GM23338 (cell line): ENCODE measurements around the gene UBALD1. TPM values are rescaled to one million over a fixed set of nuclear protein-coding genes. Genes with fewer than 3 reads are reported as not detected.

Experiments
- ATAC-seq: fragments of 200-7000 bp; cut with Tn5 transposase; 3 replicates; pipeline ENCODE4 v1.9.1; 2020
- DNase-seq: peaks from one replicate; pipeline ENCODE4 v3.0.0-alpha.2; 2015; ENCODE audit warnings: low spot score
- H2AFZ ChIP-seq: fragments of 200-600 bp; sonication (generic); 2 replicates; pipeline ENCODE4 v1.8.0; 2016; ENCODE audit warnings: antibody characterized with exemption, mild to moderate bottlenecking, moderate library complexity
- H3F3A ChIP-seq: fragments of 200-600 bp; sonication (generic); replicated peaks from 2 replicates; pipeline ENCODE4 v1.8.0; 2017; ENCODE audit warnings: antibody characterized with exemption, mixed run types, low read depth
- H3K27ac ChIP-seq: fragments of 200-600 bp; sonication (generic); 2 replicates; pipeline ENCODE4 v1.6.1; 2016; ENCODE audit warnings: low read depth
- H3K27me3 ChIP-seq: fragments of 200-600 bp; sonication (generic); 2 replicates; pipeline ENCODE4 v1.8.0; 2016; ENCODE audit warnings: mild to moderate bottlenecking, mixed run types, moderate library complexity; ENCODE audit not compliant: insufficient read depth
- H3K36me3 ChIP-seq: fragments of 200-600 bp; sonication (generic); 2 replicates; pipeline ENCODE4 v1.8.0; 2016; ENCODE audit warnings: mild to moderate bottlenecking; ENCODE audit not compliant: insufficient read depth
- H3K4me1 ChIP-seq: fragments of 200-600 bp; sonication (generic); 2 replicates; pipeline ENCODE4 v1.8.0; 2016; ENCODE audit warnings: mild to moderate bottlenecking, moderate library complexity; ENCODE audit not compliant: insufficient read depth
- H3K4me2 ChIP-seq: fragments of 200-600 bp; sonication (generic); 2 replicates; pipeline ENCODE4 v1.7.1; 2017; ENCODE audit warnings: mixed run types
- H3K4me3 ChIP-seq: fragments of 200-600 bp; sonication (generic); 2 replicates; pipeline ENCODE4 v1.6.1; 2016; ENCODE audit warnings: mixed run types
- H3K79me2 ChIP-seq: fragments of 200-600 bp; sonication (generic); replicated peaks from 2 replicates; pipeline ENCODE4 v1.8.0; 2017; ENCODE audit warnings: mild to moderate bottlenecking; ENCODE audit not compliant: insufficient read depth
- H3K9me2 ChIP-seq: fragments of 200-600 bp; sonication (generic); 2 replicates; pipeline ENCODE4 v1.8.0; 2017; ENCODE audit not compliant: insufficient read depth
- H4K20me1 ChIP-seq: fragments of 200-600 bp; sonication (generic); replicated peaks from 2 replicates; pipeline ENCODE4 v1.8.0; 2017; ENCODE audit warnings: mild to moderate bottlenecking; ENCODE audit not compliant: insufficient read depth
- H3K27ac Mint-ChIP-seq: 2 replicates; pipeline ENCODE4 v1.8.0; 2020; ENCODE audit warnings: inconsistent platforms, mild to moderate bottlenecking, moderate library complexity, mixed read lengths
- H3K27me3 Mint-ChIP-seq: 3 replicates; pipeline ENCODE4 v1.8.0; 2022; ENCODE audit warnings: low read depth, mild to moderate bottlenecking, moderate library complexity, mixed read lengths, inconsistent platforms; ENCODE audit not compliant: insufficient read depth, poor library complexity
- H3K36me3 Mint-ChIP-seq: 3 replicates; pipeline ENCODE4 v1.8.0; 2021; ENCODE audit warnings: low read depth, mild to moderate bottlenecking, inconsistent platforms, moderate library complexity, mixed read lengths
- H3K4me1 Mint-ChIP-seq: 3 replicates; pipeline ENCODE4 v1.8.0; 2020; ENCODE audit warnings: mild to moderate bottlenecking, inconsistent platforms, mixed read lengths
- H3K4me3 Mint-ChIP-seq: 3 replicates; pipeline ENCODE4 v1.8.0; 2021; ENCODE audit warnings: moderate library complexity, mild to moderate bottlenecking, inconsistent platforms, mixed read lengths
- H3K9me3 Mint-ChIP-seq: 3 replicates; pipeline ENCODE4 v1.8.0; 2020; ENCODE audit warnings: moderate library complexity, mild to moderate bottlenecking, inconsistent platforms, mixed read lengths
- EZH2 ChIP-seq: fragments of 200-600 bp; sonication (generic); IDR thresholded peaks from one replicate; pipeline ENCODE4 v1.8.0; 2017; ENCODE audit warnings: antibody characterized with exemption, mild to moderate bottlenecking, low read depth; ENCODE audit not compliant: unreplicated experiment
- EZH2phosphoT487 ChIP-seq: fragments of 200-600 bp; sonication (generic); IDR thresholded peaks from one replicate; pipeline ENCODE4 v1.8.1; 2018; ENCODE audit warnings: antibody characterized with exemption; ENCODE audit not compliant: unreplicated experiment
- NANOG ChIP-seq: IDR thresholded peaks from 2 replicates; pipeline ENCODE4 v1.6.1; 2016; ENCODE audit warnings: antibody characterized with exemption, borderline replicate concordance
- POLR2AphosphoS5 ChIP-seq: IDR thresholded peaks from 2 replicates; pipeline ENCODE4 v1.6.1; 2016; ENCODE audit warnings: antibody characterized with exemption, low read depth
- polyA plus RNA-seq: library from polyadenylated mRNA; unstranded; fragments of >200 nt; fragmentation: Nextera tagmentation; extraction: Ambion mirVana; gene quantifications from 2 replicates; pipeline ENCODE4 v1.2.1, GENCODE V29; 2016
- total RNA-seq: library from RNA; depleted of rRNA; stranded (reverse); fragments of >200 nt; shearing (Covaris generic); gene quantifications from 2 replicates; pipeline ENCODE4 v1.2.3, GENCODE V29; 2014
- TF ChIP-seq, protein P1 (sequence below): IDR thresholded peaks from one replicate; pipeline ENCODE4 v1.6.1; 2018; ENCODE audit warnings: antibody characterized with exemption; ENCODE audit not compliant: unreplicated experiment
- TF ChIP-seq, protein P2 (sequence below): fragments of 250-450 bp; sonication (Bioruptor Pico); IDR thresholded peaks from 2 replicates; pipeline ENCODE4 v1.5.0; 2020; ENCODE audit warnings: mild to moderate bottlenecking, moderate library complexity
- TF ChIP-seq, protein P3 (sequence below): IDR thresholded peaks from 2 replicates; pipeline ENCODE4 v1.6.1; 2016; ENCODE audit warnings: antibody characterized with exemption
- TF ChIP-seq, protein P4 (sequence below), 2 experiments: fragments of 200-600 bp in 1 of 2; sonication (generic) in 1 of 2; conservative IDR thresholded peaks; 2 replicates each; pipeline versions ENCODE4 v1.5.1 to v1.6.1; 2016 to 2017; ENCODE audit warnings: antibody characterized with exemption in 2 of 2, low read depth in 2 of 2, mild to moderate bottlenecking in 2 of 2, moderate library complexity in 1 of 2

Gene UBALD1
- total and polyA plus RNA-seq, 2 experiments from 2014 or later = 20.7 to 32.8 TPM

DNA sequence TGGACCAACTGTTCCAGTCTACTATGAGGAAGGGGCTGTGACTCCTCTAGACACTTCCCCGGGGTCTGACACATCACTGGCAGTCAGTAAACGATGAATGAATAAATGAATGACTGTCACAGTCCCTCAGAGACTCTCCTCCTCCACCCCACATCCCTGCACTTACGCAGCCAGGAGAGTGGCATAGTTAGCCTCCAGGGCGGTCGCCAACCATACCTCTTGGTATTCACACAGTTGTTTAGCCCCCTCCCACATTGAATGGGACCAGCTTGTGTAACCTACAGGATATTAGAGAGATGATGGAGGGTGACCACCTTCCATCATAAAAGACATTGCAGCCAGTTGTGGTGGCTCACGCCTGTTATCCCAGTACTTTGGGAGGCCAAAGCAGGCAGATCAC lies 25.7 kb downstream of the UBALD1 start (continued):
- TF ChIP-seq, protein P1, sequence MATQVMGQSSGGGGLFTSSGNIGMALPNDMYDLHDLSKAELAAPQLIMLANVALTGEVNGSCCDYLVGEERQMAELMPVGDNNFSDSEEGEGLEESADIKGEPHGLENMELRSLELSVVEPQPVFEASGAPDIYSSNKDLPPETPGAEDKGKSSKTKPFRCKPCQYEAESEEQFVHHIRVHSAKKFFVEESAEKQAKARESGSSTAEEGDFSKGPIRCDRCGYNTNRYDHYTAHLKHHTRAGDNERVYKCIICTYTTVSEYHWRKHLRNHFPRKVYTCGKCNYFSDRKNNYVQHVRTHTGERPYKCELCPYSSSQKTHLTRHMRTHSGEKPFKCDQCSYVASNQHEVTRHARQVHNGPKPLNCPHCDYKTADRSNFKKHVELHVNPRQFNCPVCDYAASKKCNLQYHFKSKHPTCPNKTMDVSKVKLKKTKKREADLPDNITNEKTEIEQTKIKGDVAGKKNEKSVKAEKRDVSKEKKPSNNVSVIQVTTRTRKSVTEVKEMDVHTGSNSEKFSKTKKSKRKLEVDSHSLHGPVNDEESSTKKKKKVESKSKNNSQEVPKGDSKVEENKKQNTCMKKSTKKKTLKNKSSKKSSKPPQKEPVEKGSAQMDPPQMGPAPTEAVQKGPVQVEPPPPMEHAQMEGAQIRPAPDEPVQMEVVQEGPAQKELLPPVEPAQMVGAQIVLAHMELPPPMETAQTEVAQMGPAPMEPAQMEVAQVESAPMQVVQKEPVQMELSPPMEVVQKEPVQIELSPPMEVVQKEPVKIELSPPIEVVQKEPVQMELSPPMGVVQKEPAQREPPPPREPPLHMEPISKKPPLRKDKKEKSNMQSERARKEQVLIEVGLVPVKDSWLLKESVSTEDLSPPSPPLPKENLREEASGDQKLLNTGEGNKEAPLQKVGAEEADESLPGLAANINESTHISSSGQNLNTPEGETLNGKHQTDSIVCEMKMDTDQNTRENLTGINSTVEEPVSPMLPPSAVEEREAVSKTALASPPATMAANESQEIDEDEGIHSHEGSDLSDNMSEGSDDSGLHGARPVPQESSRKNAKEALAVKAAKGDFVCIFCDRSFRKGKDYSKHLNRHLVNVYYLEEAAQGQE = no peak

DNA sequence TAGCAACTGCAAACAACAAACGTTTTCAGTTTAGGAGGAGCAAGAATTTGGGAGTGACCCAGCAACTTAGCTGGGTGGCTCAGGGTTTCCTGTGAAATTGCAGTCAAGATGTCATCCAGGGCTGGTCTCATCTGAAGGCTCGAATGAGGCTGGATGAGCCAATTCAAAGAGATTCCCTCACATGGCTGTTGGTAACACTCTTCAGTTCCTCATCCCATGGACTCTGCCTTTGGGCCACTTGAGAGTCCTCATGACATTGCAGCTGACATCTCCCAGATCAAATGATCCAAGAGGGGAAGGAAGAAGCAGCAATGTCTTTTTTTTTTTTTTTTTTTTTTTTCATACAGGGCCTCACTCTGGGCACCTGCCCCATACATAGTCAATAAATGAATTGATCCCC lies 26.3 kb downstream of the UBALD1 start:
- no peaks in the 10 kb centered on the region; the same call in 1 of the 2 replicates for H3F3A ChIP-seq
- H2AFZ ChIP-seq = no peak overlapping the region
- no peaks in the 10 kb centered on the region for H3K36me3 ChIP-seq
- H3K9me2 ChIP-seq = no peaks in the 10 kb centered on the region
- peaks cover 6% of the 10 kb centered on the region for H3K4me1 ChIP-seq
- H3K27me3 Mint-ChIP-seq = no peaks in the 10 kb centered on the region
- ATAC-seq (no peak), DNase-seq (no peak)
- H3K9me3 Mint-ChIP-seq = peaks cover 17% of the 10 kb centered on the region
- H3K79me2 ChIP-seq = no peaks in the 10 kb centered on the region
- no peaks in the 10 kb centered on the region for H3K27me3 ChIP-seq
- H4K20me1 ChIP-seq = no peaks in the 10 kb centered on the region
- H3K4me2 ChIP-seq = no peak overlapping the region
- H3K27ac Mint-ChIP-seq = no peak overlapping the region
- H3K4me3 Mint-ChIP-seq = no peak overlapping the region
- H3K27ac ChIP-seq = no peak overlapping the region
- peaks cover 12% of the 10 kb centered on the region for H3K36me3 Mint-ChIP-seq
- H3K4me1 Mint-ChIP-seq = peaks cover 15% of the 10 kb centered on the region
- H3K4me3 ChIP-seq = no peak overlapping the region
- TF ChIP-seq EZH2phosphoT487 (no peak), EZH2 (no peak), NANOG (no peak), POLR2AphosphoS5 (no peak)
- TF ChIP-seq, protein P2, sequence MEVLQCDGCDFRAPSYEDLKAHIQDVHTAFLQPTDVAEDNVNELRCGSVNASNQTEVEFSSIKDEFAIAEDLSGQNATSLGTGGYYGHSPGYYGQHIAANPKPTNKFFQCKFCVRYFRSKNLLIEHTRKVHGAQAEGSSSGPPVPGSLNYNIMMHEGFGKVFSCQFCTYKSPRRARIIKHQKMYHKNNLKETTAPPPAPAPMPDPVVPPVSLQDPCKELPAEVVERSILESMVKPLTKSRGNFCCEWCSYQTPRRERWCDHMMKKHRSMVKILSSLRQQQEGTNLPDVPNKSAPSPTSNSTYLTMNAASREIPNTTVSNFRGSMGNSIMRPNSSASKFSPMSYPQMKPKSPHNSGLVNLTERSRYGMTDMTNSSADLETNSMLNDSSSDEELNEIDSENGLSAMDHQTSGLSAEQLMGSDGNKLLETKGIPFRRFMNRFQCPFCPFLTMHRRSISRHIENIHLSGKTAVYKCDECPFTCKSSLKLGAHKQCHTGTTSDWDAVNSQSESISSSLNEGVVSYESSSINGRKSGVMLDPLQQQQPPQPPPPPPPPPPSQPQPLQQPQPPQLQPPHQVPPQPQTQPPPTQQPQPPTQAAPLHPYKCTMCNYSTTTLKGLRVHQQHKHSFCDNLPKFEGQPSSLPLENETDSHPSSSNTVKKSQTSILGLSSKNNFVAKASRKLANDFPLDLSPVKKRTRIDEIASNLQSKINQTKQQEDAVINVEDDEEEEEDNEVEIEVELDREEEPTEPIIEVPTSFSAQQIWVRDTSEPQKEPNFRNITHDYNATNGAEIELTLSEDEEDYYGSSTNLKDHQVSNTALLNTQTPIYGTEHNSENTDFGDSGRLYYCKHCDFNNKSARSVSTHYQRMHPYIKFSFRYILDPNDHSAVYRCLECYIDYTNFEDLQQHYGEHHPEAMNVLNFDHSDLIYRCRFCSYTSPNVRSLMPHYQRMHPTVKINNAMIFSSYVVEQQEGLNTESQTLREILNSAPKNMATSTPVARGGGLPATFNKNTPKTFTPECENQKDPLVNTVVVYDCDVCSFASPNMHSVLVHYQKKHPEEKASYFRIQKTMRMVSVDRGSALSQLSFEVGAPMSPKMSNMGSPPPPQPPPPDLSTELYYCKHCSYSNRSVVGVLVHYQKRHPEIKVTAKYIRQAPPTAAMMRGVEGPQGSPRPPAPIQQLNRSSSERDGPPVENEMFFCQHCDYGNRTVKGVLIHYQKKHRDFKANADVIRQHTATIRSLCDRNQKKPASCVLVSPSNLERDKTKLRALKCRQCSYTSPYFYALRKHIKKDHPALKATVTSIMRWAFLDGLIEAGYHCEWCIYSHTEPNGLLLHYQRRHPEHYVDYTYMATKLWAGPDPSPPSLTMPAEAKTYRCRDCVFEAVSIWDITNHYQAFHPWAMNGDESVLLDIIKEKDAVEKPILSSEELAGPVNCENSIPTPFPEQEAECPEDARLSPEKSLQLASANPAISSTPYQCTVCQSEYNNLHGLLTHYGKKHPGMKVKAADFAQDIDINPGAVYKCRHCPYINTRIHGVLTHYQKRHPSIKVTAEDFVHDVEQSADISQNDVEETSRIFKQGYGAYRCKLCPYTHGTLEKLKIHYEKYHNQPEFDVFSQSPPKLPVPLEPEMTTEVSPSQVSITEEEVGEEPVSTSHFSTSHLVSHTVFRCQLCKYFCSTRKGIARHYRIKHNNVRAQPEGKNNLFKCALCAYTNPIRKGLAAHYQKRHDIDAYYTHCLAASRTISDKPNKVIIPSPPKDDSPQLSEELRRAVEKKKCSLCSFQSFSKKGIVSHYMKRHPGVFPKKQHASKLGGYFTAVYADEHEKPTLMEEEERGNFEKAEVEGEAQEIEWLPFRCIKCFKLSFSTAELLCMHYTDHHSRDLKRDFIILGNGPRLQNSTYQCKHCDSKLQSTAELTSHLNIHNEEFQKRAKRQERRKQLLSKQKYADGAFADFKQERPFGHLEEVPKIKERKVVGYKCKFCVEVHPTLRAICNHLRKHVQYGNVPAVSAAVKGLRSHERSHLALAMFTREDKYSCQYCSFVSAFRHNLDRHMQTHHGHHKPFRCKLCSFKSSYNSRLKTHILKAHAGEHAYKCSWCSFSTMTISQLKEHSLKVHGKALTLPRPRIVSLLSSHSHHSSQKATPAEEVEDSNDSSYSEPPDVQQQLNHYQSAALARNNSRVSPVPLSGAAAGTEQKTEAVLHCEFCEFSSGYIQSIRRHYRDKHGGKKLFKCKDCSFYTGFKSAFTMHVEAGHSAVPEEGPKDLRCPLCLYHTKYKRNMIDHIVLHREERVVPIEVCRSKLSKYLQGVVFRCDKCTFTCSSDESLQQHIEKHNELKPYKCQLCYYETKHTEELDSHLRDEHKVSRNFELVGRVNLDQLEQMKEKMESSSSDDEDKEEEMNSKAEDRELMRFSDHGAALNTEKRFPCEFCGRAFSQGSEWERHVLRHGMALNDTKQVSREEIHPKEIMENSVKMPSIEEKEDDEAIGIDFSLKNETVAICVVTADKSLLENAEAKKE (CRISPR knock-in tag) = no peak
- TF ChIP-seq, protein P3, sequence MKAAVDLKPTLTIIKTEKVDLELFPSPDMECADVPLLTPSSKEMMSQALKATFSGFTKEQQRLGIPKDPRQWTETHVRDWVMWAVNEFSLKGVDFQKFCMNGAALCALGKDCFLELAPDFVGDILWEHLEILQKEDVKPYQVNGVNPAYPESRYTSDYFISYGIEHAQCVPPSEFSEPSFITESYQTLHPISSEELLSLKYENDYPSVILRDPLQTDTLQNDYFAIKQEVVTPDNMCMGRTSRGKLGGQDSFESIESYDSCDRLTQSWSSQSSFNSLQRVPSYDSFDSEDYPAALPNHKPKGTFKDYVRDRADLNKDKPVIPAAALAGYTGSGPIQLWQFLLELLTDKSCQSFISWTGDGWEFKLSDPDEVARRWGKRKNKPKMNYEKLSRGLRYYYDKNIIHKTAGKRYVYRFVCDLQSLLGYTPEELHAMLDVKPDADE = no peak
- TF ChIP-seq, protein P1 = no peak
- TF ChIP-seq, protein P4, sequence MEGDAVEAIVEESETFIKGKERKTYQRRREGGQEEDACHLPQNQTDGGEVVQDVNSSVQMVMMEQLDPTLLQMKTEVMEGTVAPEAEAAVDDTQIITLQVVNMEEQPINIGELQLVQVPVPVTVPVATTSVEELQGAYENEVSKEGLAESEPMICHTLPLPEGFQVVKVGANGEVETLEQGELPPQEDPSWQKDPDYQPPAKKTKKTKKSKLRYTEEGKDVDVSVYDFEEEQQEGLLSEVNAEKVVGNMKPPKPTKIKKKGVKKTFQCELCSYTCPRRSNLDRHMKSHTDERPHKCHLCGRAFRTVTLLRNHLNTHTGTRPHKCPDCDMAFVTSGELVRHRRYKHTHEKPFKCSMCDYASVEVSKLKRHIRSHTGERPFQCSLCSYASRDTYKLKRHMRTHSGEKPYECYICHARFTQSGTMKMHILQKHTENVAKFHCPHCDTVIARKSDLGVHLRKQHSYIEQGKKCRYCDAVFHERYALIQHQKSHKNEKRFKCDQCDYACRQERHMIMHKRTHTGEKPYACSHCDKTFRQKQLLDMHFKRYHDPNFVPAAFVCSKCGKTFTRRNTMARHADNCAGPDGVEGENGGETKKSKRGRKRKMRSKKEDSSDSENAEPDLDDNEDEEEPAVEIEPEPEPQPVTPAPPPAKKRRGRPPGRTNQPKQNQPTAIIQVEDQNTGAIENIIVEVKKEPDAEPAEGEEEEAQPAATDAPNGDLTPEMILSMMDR (conservative IDR thresholded peaks at IDR 0.05; ENCODE audit: low read depth in 2 of 2) = no peak
